ENCODE results near the gene C1orf50.

GRCh38 chr1:42740851-42741580 is 26.0 kb upstream of the C1orf50 start:
- TF ChIP-seq, protein P1, sequence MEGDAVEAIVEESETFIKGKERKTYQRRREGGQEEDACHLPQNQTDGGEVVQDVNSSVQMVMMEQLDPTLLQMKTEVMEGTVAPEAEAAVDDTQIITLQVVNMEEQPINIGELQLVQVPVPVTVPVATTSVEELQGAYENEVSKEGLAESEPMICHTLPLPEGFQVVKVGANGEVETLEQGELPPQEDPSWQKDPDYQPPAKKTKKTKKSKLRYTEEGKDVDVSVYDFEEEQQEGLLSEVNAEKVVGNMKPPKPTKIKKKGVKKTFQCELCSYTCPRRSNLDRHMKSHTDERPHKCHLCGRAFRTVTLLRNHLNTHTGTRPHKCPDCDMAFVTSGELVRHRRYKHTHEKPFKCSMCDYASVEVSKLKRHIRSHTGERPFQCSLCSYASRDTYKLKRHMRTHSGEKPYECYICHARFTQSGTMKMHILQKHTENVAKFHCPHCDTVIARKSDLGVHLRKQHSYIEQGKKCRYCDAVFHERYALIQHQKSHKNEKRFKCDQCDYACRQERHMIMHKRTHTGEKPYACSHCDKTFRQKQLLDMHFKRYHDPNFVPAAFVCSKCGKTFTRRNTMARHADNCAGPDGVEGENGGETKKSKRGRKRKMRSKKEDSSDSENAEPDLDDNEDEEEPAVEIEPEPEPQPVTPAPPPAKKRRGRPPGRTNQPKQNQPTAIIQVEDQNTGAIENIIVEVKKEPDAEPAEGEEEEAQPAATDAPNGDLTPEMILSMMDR (IDR thresholded peaks at IDR 0.05; ENCODE audit: borderline replicate concordance, extremely low read depth, low read length, poor library complexity, severe bottlenecking): no peak
- no peak for TF ChIP-seq EZH2 (IDR thresholded peaks at IDR 0.05; ENCODE audit: borderline replicate concordance, low read depth, low read length, severe bottlenecking)

Measured in DND-41 (cell line).